ENCODE data around the gene TRAM2. TPM values are rescaled to one million over a fixed set of nuclear protein-coding genes. Genes with fewer than 3 reads are reported as not detected.
A peak's percentile ranks its signal among the peaks of the same experiment; 100 is the strongest.

The TRAM2 gene
- polyA plus RNA-seq, 12 donors: 17.9 to 80.0 (median 26.3) TPM

DNA sequence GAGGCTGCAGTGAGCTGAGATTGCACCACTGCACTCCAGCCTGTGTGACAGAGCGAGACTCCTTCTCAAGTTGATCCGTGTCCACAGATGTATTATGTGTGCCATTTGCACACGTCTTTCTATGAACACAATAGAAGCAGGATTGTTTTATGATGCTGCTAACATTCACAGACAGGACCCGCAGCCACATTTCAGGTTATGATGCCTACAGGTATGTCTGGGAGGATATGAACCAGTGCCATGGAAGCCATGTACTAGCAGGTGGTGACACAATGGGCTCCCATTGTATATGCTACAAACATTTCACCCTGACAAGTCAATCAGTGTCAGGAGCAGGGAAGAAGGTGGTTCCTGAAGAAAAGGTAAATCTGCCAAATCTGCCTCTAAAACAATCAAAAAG lies 4.3 kb downstream of the TRAM2 start:
- DNase-seq: no peak

DNA sequence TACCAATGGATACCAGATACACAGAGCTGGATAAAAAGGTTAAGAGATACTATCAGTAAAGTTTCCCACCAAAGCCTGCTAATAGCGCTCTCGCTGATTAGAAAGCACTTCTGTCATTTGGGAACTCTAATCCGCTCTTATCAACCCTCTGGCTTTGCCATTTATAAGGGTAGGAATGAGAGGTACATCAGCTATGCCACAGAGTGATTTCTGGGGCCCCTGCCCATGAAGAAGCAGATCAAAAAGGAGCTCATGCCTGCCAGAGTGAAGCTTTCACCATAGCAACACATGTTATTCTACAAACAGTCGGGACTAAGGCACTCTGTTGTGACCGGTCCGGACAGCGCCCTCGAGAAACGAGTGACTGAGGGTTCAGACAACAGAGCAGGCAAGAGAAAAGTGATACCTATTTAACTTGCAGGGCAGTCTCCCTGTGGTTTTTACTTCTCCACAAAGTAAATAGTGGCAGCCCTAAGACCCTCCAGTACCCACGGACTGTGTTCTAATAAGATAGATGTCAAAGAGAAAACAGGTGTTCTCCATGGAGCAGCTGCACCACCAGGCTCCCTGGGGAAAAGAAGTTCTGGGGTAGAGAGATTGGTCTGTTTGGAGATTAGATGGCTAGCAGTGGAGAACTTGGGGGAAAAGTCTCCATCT lies 5.6 kb downstream of the TRAM2 start:
- no peak for DNase-seq

DNA sequence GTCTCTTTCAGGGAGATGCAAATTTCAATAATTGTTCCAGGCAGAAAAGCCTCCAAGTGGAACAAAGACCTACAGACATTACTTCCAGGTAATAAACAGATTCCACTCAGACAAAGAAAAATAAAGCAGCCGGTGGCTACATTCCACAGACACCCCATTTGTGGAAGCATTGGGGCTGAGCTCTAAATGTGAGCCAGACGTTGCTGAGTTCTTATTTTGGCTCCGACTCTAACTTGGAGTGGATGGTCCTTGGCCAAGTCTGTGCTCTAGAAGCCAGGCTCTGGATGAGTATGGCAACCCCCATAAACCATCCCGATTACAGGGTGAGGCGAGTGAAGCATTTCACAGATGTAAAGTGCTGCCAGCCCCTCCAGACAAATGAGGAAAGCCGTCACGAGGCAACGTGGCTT lies 6.6 kb downstream of the TRAM2 start:
- DNase-seq: peak; percentile 73

DNA sequence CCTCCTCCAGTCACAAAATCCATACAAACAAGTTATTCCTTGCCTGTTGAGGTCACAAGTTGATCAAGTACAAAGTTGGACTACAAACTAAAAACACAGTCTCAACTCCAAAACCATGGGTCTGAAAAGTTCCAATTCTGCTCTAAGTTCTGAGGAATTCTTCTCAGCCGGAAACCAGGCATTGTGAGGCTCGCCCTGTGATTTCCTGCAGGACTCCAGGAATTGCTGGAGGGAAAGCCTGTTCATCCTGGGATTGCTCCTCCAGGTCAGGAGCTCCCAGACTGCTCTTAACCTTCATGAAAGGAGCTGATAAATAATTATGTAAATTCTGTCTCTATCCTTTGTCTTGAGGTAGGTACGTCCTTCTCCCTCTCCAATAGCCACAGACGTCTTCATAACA lies 8.5 kb downstream of the TRAM2 start:
- DNase-seq: no peak

DNA sequence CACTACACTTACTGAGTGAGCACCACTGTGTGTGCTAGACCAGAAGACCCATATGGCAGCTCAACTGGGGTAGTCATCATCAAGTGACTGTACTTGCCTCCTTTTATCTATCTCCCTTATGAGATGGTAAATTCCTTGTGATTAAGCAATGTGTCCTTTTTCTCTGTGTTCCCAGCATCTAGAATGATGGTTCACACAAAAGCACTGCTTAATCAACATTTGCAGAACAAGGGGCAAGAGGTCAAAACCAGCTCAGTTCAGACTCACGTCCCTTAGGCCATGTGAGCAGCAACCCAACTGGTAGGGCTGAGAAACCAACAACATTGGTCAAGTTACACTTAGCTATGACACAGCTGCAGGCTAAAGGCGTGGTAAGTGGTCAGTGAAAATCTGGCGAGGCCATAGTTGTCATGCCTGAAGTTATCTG lies 10.0 kb downstream of the TRAM2 start:
- DNase-seq: no peak

DNA sequence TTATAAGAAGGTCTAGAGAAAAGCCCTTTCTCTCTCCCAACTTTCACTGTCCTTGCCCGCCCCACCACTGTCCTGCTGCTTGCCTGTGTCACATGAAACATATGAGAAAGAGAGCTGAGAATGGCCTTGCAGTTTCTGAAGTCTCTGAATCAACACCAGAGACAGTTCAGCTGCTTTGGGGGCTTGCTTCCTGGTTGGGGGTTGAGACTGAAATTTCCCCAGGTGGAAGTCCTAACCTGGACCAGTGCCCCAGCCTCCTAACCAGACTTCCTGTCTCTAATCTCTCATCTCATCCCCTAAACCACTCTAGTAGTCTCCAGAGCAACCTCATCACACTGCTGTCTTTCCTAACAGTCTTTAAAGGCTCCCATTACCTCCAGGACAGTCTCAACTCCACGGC lies 10.7 kb downstream of the TRAM2 start:
- DNase-seq: no peak

DNA sequence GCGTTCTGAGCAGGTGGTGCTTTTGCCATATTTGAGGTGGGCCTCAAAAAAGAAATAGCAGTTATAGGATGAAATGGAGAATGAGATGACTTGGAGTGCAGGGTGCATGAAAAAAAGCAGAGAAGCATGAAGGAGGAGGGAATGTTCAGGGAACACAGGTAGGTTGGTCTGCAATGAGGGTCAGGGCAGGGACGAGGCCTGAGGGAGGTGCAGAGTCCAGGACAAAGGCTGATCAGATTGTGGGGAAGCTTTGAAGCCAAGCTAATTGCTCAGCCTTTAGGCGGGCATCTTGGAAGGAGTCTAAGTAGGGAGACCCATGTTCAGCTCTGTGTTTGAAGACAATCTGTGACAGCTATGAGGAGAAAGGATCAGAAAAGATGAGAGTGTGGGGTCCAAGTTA lies 12.0 kb downstream of the TRAM2 start:
- DNase-seq: no peak

DNA sequence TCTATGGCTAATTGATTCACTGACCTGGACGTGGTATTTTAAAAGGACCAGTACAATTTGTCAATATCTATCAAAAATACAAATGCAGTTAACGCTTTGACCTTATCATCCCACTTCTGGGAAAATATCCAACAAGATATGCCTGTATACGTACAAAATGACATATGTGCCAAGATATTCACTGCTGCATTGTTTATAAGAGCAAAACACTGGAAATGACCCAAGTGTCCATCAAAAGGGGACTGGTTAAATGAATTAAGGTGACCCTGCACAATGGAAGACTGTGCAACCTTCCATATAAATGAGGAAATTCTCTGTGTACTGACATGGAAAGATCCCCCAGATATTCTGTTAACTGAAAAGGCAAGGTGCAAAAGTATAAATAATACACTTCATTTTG lies 13.9 kb downstream of the TRAM2 start:
- no peak for DNase-seq

DNA sequence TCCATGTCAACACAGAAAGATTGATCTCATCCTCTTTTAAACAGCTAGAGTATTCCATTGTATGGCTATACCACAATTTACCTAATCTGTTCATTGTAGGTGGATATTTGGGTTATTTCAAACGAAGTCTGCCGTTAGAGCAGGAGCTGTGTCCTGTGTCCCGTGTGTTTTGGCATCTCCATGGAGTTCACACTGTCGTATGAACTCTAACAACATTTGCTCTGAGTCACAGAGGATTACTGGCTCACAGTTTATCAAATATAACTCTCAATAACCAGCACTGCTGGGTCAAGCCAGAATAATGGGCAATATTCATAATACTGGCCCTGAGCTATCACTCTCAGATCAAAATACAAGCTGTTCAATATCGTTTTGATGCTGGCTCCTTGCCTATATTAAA lies 16.4 kb downstream of the TRAM2 start:
- no peak for DNase-seq

DNA sequence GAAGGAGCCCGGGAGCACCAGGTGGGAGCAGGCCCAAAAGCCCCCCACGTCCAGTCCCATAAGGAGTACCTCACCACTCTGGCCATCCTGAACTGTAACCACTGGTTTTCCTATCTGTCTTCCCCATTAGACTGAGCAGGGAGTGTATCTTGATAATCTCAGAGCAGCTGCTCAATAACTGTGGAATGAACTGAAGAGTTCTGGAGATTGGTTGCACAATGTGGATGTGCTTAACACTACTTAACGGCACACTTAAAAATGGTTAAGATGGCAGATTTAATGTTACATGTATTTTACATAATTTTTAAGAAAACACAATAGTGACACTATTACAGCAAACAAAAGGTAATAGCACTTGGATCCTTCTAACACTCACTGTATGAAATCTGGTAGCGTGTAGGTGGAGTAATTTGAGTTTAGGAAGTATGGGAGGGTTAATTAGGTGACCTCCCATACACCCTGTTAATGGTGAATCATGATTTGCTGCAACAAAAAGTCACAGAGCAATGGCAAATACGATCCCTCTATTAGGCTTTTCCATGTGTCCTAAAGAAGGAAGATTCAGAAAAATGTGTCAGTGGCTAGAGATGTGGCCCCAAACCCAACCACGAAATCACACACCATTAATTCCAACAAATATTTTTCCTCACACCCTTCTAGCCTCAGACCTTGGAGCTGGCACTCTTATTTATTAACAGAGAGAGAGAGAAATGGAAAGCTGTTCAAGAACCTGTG lies 18.4 kb downstream of the TRAM2 start:
- no peak for DNase-seq

DNA sequence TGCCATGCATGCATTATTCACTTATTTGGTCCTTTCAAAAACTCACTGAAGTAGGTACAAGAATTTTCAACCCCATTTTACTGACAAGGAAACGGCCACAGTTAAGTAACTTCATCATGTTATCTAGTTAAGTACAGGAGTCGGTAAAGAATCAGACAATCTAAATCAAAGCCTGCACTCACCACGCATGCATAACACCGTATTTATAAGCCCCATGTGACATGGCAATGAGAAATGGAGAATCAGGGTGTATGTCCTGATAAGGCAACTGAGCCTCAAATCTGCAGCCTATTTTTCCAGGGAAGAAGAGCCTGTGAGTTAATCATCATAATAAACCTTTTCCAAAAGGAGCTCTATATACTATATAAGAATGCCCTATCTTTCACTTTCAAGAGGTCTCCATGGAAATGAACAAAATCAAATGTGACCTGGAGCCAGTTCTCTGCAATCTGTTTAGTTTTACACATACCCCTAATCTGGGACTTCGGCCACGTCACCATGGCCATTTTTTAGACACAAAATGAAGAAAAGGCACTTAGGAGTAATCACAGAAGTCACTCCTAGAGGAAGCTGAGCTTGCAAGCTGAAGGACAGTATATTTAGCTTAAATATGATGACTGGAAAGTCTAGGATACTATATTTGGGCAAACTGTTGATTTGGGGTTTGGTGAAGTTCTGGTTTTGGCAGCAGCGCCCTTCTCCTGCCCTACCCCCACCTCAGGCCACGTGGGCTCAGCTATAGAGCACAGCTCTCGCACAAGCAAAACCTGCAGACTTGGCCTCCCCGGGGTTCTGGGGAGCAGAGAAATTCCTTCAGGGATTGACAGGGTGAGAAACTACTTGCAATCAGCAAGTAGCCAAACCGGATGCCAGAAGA lies 19.2 kb downstream of the TRAM2 start:
- no peak for DNase-seq

DNA sequence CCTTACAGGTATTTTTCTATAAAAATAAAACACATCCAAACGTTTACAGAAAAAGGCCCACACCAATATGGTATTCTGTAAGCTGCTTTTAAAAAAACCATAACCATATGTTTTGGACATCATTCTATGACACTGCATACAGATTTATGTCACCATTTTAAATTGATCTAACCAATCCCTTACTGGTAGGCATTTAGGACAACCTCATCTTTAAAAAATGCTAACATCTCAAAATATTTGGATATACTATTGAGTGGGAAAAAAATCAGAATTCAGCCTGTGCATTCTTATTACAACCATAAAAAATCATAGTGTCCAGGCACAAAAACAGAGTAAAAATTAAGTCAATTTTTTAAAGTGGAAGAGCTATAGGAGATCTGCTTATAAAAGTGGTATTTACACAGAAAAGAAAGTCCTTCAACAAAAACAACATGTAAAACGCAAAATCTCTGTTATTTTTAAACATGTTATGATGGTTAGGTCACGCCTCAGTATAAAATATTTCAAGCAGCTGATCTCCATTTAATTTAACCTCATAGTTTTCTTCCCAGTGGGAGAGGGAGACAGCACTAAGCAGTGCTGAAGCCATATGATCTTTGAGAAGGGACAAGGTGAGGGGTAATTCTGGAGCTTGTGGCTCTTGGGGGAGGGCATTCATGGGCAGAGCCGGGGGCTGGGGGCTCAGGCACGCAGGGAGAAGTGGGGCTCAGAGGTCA lies 21.2 kb downstream of the TRAM2 start:
- DNase-seq: no peak

DNA sequence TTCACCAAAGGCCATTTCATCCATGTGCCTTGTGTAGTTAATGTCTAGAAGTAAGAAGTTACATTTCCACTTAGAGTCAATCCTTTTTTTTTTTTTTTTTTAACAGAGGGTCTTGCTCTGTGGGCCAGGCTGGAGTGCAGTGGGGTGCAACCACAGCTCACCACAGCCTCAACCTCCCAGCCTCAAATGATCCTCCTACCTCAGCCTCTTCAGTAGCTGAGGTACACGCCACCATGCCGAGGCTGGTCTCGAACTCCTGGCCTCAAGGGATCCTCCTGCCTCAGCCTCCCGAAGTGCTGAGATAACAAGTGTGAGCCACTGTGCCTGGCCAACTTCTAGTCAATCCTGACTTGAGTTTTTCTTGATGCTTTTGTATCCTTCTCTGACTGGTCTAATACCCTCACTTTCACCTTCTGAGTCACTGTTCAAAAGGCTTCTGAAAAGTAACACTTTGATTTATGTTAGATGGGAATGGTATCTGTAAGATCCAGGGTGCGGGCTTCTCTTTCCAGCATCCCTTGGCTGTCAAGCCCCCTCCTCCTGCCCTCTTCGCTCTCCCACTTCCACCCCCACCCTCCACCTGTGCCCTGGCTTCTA lies 22.1 kb downstream of the TRAM2 start:
- no peak for DNase-seq

DNA sequence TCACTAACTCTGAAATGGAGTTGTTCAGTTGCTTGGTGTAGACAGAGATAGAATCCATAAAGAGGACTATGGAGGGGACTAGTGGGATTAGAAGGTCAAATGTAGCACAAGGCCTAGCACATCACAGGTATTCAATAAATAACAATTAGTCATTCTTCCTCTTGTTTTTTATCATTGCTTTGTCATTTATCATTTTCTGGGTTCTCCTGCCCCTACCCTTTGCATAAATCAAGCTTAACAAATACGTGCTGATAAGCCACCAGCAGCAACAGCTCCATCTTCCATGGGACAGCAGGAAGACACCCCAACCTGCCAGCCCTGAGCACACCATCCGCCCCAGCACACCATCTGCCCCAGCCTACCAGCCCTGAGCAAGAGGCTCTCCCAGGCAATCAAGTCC lies 23.1 kb downstream of the TRAM2 start:
- no peak for DNase-seq

DNA sequence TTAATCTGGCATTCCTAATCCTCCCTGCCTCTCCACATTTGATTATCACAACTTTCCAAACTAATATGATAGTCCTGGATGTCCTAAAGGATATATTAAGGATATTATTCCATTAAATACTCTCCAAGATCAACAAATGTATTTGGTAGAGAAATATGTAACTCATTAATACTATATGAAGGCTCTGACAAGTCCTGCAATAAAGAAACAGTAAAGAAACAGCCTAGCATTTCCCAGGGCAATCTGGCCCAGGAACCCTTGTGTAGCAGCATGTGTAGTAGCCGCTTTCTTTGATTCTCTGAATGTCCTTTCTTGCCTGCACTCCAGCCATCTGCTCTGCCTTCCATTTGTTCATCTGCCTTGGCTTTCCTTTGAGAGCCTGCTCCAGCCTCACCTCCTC lies 23.7 kb downstream of the TRAM2 start:
- DNase-seq: no peak

DNA sequence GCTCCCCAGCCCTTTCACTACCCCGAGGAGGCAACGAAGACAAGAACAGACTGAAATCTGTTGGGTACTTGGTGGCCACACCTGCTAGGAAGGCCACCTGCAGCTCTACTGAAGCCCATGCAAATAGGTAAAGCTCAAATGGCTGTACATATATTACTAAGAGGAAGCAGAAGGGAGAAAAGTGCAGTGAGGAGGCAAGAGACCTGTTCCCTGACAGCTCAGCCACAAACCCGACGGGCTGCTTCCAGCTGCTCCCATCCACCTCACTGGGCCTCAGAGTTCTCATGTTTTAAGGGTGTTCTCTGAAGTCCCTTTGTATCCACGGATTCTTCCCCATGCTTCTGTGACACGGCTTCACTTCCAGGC lies 24.6 kb downstream of the TRAM2 start:
- no peak for DNase-seq

DNA sequence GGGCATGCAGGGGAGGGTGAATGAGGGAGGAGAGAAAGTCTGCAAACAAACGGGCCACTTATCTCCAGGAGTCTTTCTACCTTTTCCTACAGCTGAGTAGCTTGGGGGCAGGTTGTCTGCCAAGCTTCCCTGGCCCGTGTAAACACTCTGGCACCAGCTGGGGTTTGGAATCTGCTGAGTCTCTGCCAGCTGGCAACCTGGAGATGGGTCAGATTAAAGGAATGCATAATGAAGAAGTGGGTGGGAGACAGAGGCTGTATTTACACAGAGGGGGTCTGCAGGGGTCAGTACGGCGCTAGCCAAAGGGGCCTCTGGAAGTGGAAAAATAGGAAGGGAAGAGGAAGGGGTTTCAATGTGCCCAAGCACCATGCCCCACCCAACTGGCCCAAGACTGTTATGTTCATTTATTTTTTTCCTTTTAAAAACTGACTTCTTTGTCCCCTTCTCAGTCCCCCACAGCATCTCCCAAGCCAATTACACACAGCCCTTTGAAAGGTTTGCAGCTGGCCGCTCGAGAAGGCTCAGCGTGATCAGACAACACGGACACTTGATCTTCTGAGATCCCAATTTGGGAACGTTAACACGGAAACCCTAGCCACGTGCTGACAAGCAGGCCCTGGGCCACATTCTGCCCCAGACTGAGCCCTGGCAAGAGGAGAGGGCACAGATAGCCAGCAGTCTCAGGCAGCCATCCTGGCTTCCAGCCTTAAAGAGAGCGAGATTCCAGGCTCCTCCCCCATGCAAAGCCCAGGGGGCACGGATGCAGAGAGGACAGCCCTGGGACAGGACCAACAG lies 25.2 kb downstream of the TRAM2 start:
- DNase-seq: peak; percentile 66

DNA sequence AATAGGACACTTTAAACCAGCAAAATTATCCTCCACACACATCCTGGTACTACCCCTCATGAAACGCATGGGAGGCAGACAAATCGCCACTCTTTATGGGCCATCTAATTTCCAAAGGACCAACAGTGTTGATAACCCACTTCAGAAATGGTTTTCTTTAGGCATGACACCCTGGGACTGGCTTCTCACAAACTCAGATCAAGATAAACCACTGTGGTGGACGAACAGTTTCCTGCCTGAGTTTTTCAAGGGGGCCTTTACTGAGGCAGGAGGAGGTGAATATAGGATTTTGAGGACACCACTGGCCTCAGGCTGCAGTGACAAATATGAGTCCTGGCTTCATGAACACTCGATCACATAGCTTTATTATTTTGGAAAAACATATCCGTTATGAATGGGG lies 26.0 kb downstream of the TRAM2 start:
- no peak for DNase-seq

DNA sequence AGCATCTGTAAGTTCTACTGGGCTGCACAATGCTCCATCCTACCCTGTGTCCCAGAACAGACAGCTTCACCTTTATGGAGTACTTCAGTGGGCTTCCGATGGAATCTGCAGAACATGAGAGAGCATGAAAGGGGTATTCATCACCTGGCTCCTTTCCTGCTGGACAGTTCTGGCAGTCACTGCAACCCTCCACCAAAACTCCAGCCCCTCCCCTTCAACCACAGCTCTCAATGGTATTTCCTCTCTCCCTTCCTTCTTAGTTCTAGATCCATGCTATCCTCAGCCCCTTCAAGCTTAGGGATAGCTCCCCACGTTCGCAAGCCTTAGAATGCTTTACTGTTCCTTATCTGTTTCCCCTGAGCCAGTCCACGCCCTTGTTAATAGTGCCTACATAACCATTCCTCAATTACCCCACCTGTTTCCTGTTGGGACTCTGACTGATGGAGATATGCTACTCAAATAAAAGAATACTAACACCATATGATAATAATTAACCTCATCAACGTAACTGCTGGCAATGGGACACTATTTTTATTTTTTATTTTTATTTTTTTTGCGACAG lies 26.8 kb downstream of the TRAM2 start:
- no peak for DNase-seq

DNA sequence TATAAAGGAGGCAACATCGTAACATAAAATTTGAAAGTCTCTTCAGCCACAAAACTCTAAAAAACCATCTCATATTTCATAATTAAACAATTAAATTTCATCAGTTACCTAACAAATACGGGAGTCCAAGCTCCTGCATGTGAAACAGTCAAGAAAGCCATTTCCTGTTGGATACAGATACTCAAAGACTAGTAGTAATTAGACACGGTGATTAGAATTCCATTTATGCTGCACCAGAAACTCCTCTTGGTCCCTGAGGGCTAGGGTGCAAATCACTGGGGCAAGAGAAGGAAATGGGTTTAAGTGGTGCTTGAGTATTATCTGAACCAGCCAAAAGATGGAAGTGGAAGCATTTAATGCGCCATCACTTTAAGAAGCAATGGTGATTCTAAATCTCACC lies 27.4 kb downstream of the TRAM2 start:
- DNase-seq: no peak

DNA sequence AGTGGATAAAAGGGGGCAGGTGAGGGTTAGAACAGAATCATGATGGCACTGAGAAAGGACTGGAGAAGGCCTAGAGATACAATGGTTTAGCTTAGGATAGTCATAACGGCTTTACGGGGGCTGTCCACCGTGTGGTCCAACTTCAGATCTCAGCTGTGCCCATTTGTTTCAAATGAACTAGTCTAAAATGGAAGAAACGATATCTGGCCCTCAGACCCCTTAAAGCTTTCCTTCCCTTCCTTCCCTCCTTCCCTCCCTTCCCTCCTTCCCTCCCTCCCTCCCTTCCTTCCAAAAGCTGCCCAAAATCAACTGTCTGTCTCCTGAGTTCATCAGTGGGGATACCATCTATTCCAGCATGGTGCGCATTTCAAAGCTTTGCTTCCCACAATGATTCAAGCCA lies 27.9 kb downstream of the TRAM2 start:
- DNase-seq: no peak

Measured in muscle of arm (tissue), 12 donors.